Activated CD4-positive, CD25-positive, alpha-beta regulatory T cell treated with anti-CD3 and anti-CD28 coated beads, Interleukin-2, amount 50 U/mL, for 16 hours (primary cell): ENCODE results near the gene ASCC3.
"Not testable (repeated sequence)": the region's sequence is repeated elsewhere in the genome, so short reads cannot be mapped to it uniquely, and the experiment has no call there.

Source experiments
- DNase-seq: peaks from one replicate; pipeline ENCODE4 v3.0.0-alpha.2; 2020; ENCODE audit warnings: low read depth, low spot score

The ASCC3 gene

GRCh38 chr6:100665041-100665380, 216.1 kb downstream of the ASCC3 start:
- DNase-seq: no peak

- DNase-seq: no peak
Observed at GRCh38 chr6:100664274-100665040, 216.7 kb downstream of the ASCC3 start.

- DNase-seq: no peak
Observed at GRCh38 chr6:100663219-100663863, 217.8 kb downstream of the ASCC3 start.

- DNase-seq: no peak
Observed at GRCh38 chr6:100662264-100662663, 218.9 kb downstream of the ASCC3 start.

- DNase-seq: no peak
Observed at GRCh38 chr6:100658486-100658885, 222.6 kb downstream of the ASCC3 start.

- DNase-seq: no peak
Observed at GRCh38 chr6:100657678-100658330, 223.3 kb downstream of the ASCC3 start.

- DNase-seq: not testable (repeated sequence)
Observed at GRCh38 chr6:100641147-100641546, 240.0 kb downstream of the ASCC3 start.

GRCh38 chr6:100633096-100633777, 247.9 kb downstream of the ASCC3 start:
- no peak for DNase-seq

GRCh38 chr6:100630536-100630935, 250.6 kb downstream of the ASCC3 start:
- DNase-seq: no peak

- DNase-seq: no peak
Observed at GRCh38 chr6:100627911-100628758, 253.0 kb downstream of the ASCC3 start.

- no peak for DNase-seq
Observed at GRCh38 chr6:100626721-100627120, 254.4 kb downstream of the ASCC3 start.

GRCh38 chr6:100622907-100623692, 258.0 kb downstream of the ASCC3 start:
- DNase-seq: no peak

- DNase-seq: no peak
Observed at GRCh38 chr6:100620085-100620840, 260.9 kb downstream of the ASCC3 start.

- no peak for DNase-seq
Observed at GRCh38 chr6:100618351-100618671, 262.8 kb downstream of the ASCC3 start.

- DNase-seq: no peak
Observed at GRCh38 chr6:100617633-100618350, 263.3 kb downstream of the ASCC3 start.

GRCh38 chr6:100614933-100615332, 266.2 kb downstream of the ASCC3 start:
- no peak for DNase-seq

- no peak for DNase-seq
Observed at GRCh38 chr6:100614386-100614785, 266.7 kb downstream of the ASCC3 start.

GRCh38 chr6:100613656-100614055, 267.5 kb downstream of the ASCC3 start:
- DNase-seq: no peak

- no peak for DNase-seq
Observed at GRCh38 chr6:100612094-100612493, 269.0 kb downstream of the ASCC3 start.
